ENCODE data around the gene TMEM106C. TPM values are rescaled to one million over a fixed set of nuclear protein-coding genes. Genes with fewer than 3 reads are reported as not detected.

Gene TMEM106C
- total and polyA plus RNA-seq, 2 of the 13 experiments (the other 11 are each of a cell fraction or from before 2014, with no cell fraction given): 132 to 192 TPM

GRCh38 chr12:47967461-47968321, 4.3 kb downstream of the TMEM106C start (continued):
- TF ChIP-seq MNT (IDR thresholded peaks at IDR 0.05): no peak
- TF ChIP-seq ZNF878 (CRISPR knock-in tag; IDR thresholded peaks at IDR 0.05): no peak
- TF ChIP-seq ZNF746 (CRISPR knock-in tag; IDR thresholded peaks at IDR 0.05): no peak

- POLR2A ChIA-PET: no interaction called here
- no TSS peak for BruUV-seq (replicated peaks)
- 87% methylated on average over 3 of the region's 3 CpGs for WGBS (ENCODE audit: low lambda C conversion rate)
These were observed 6.4 kb downstream of the TMEM106C start for GRCh38 chr12:47969845-47970244.

More at GRCh38 chr12:47969845-47970244, 6.4 kb downstream of the TMEM106C start:
- Histone ChIP-seq H3K4me1 (ENCODE audit: insufficient read depth, low read length) (peaks cover 16% of the 10 kb centered on the region), H2AFZ (ENCODE audit: low read length) (no peak overlapping the region), H3K9me3 (ENCODE audit: low read length) (no peaks in the 10 kb centered on the region), H3K4me3 (replicated peaks in 1 of 3; ENCODE audit: insufficient read depth in 1 of 3, low read depth in 2 of 3, low read length in 3 of 3) (no peak overlapping the region), H3K4me2 (ENCODE audit: low read depth, low read length) (no peak overlapping the region), H3K36me3 (replicated peaks in 1 of 2; ENCODE audit: control insufficient read depth in 1 of 2, insufficient read depth in 2 of 2, low read length in 2 of 2) (peaks cover 6 to 7% of the 10 kb centered on the region in 2 experiments; a peak in 3 of 5 replicates), H4K20me1 (ENCODE audit: insufficient read depth, low read length) (no peaks in the 10 kb centered on the region), H3K79me2 (ENCODE audit: insufficient read depth, low read length) (no peaks in the 10 kb centered on the region), H3K27ac (ENCODE audit: extremely low read length, insufficient read depth, low read length) (no peak overlapping the region), H3K27me3 (ENCODE audit: control insufficient read depth in 1 of 2, insufficient read depth in 2 of 2, low read length in 2 of 2) (no peaks in the 10 kb centered on the region), H3K9ac (ENCODE audit: insufficient read depth, low read depth, low read length) (no peak overlapping the region)
- no peak for TF ChIP-seq ZNF556 (CRISPR knock-in tag; IDR thresholded peaks at IDR 0.05; ENCODE audit: borderline replicate concordance)
- TF ChIP-seq ZNF782 (CRISPR knock-in tag; IDR thresholded peaks at IDR 0.05; ENCODE audit: borderline replicate concordance): no peak
- no peak for TF ChIP-seq ZNF646 (CRISPR knock-in tag; IDR thresholded peaks at IDR 0.05)
- TF ChIP-seq MXD3 (CRISPR knock-in tag; IDR thresholded peaks at IDR 0.05): no peak
- DNase-seq (ENCODE audit: low spot score) (no peak), ATAC-seq (no peak), FAIRE-seq (no peak)
- CTCF ChIA-PET (ENCODE audit: low intra/inter-chr PET ratio, low total read pairs): no interaction called here
- in situ Hi-C loops (cut with HindIII; ENCODE audit: extremely low pct_ligation_motif_present, low pct_unique_long_range_greater_than_20kb) (no loop called here), intact Hi-C loops (cut with micrococcal nuclease; ENCODE audit: unreplicated experiment) (loop anchor here (10.0 kb wide), 1 partner anchor 55 kb away; no protein-coding TSS in a partner anchor)

Data from HepG2 (cell line).